PFSK-1 (cell line): ENCODE results near the gene DNM3.

Experiments used
- FOXP2 ChIP-seq: optimal IDR thresholded peaks from 2 replicates; pipeline ENCODE3; 2011; ENCODE audit warnings: borderline replicate concordance, control low read depth, inconsistent platforms; ENCODE audit not compliant: insufficient read depth; ENCODE audit errors: extremely low read length, extremely low read depth
- POLR2AphosphoS5 ChIP-seq: IDR thresholded peaks from 2 replicates; pipeline ENCODE4 v1.6.1; 2012; ENCODE audit warnings: low read depth, mild to moderate bottlenecking, control low read depth, low read length, moderate library complexity
- REST ChIP-seq, 2 experiments: IDR thresholded peaks; 2 replicates each; pipeline versions ENCODE4 v1.6.1 to v1.8.0; 2011 to 2012; ENCODE audit warnings: low read depth in 2 of 2, low read length in 2 of 2, control low read depth in 1 of 2, inconsistent platforms in 1 of 2, mild to moderate bottlenecking in 1 of 2, moderate library complexity in 1 of 2; ENCODE audit not compliant: insufficient read depth in 1 of 2
- SIN3A ChIP-seq: IDR thresholded peaks from 2 replicates; pipeline ENCODE4 v1.6.1; 2012; ENCODE audit warnings: mild to moderate bottlenecking, low read length, moderate library complexity, borderline replicate concordance; ENCODE audit not compliant: insufficient read depth
- TAF1 ChIP-seq: IDR thresholded peaks from 2 replicates; pipeline ENCODE4 v1.6.1; 2012; ENCODE audit warnings: low read length, control low read depth, borderline replicate concordance; ENCODE audit not compliant: insufficient read depth

DNM3 gene

GRCh38 chr1:171969813-171970212, 128.5 kb downstream of the DNM3 start:
- TF ChIP-seq SIN3A (no peak), TAF1 (no peak), POLR2AphosphoS5 (no peak), REST (IDR thresholded peaks at IDR 0.05; ENCODE audit: insufficient read depth in 1 of 2, low read depth in 2 of 2, low read length in 2 of 2) (no peak), FOXP2 (no peak)

GRCh38 chr1:171972846-171973245, 131.5 kb downstream of the DNM3 start:
- TF ChIP-seq FOXP2 (no peak), POLR2AphosphoS5 (no peak), REST (IDR thresholded peaks at IDR 0.05; ENCODE audit: insufficient read depth in 1 of 2, low read depth in 2 of 2, low read length in 2 of 2) (no peak), TAF1 (no peak), SIN3A (no peak)

GRCh38 chr1:171973421-171973820, 132.1 kb downstream of the DNM3 start:
- no peak for TF ChIP-seq TAF1
- TF ChIP-seq FOXP2 = no peak
- TF ChIP-seq REST (IDR thresholded peaks at IDR 0.05; ENCODE audit: insufficient read depth in 1 of 2, low read depth in 2 of 2, low read length in 2 of 2) = no peak
- TF ChIP-seq SIN3A = no peak
- no peak for TF ChIP-seq POLR2AphosphoS5

GRCh38 chr1:171981303-171981702, 140.0 kb downstream of the DNM3 start:
- TF ChIP-seq FOXP2 (no peak), REST (IDR thresholded peaks at IDR 0.05; ENCODE audit: insufficient read depth in 1 of 2, low read depth in 2 of 2, low read length in 2 of 2) (no peak), POLR2AphosphoS5 (no peak), SIN3A (no peak), TAF1 (no peak)

GRCh38 chr1:171983584-171983983, 142.3 kb downstream of the DNM3 start:
- TF ChIP-seq FOXP2 (no peak), REST (IDR thresholded peaks at IDR 0.05; ENCODE audit: insufficient read depth in 1 of 2, low read depth in 2 of 2, low read length in 2 of 2) (no peak)
